Colonic mucosa (tissue), 4 donors: ENCODE data around the gene PRPF40A. TPM values are rescaled to one million over a fixed set of nuclear protein-coding genes. Genes with fewer than 3 reads are reported as not detected.
A peak's percentile ranks its signal among the peaks of the same experiment; 100 is the strongest.

Experiments
- DNase-seq: peaks from one replicate; pipeline ENCODE4 v3.0.0-alpha.2; 2020
- H3K27ac ChIP-seq: fragments of 200-600 bp; one replicate; pipeline ENCODE4 v1.8.0; 2021
- H3K27me3 ChIP-seq: fragments of 200-600 bp; one replicate; pipeline ENCODE4 v1.8.0; 2021
- H3K36me3 ChIP-seq: fragments of 200-600 bp; one replicate; pipeline ENCODE4 v1.8.0; 2021
- H3K4me1 ChIP-seq: fragments of 200-600 bp; one replicate; pipeline ENCODE4 v1.8.0; 2021; ENCODE audit warnings: mild to moderate bottlenecking
- H3K4me3 ChIP-seq: fragments of 200-600 bp; one replicate; pipeline ENCODE4 v1.8.0; 2021
- H3K9ac ChIP-seq, 2 donors: one replicate each; pipeline ENCODE4 v1.7.0; 2013; ENCODE audit warnings: control low read depth in 2 of 2, low read depth in 2 of 2, low read length in 2 of 2
- H3K9me3 ChIP-seq: fragments of 200-600 bp; one replicate; pipeline ENCODE4 v1.8.0; 2021
- CTCF ChIP-seq: fragments of 200-600 bp; IDR thresholded peaks from one replicate; pipeline ENCODE4 v1.8.0; 2022; ENCODE audit warnings: antibody characterized with exemption, mild to moderate bottlenecking
- intact Hi-C: fragments of 100-400 bp; cut with DNase I; formaldehyde crosslinking; loops from one replicate; pipeline ENCODE4 v1.14.1; 2022
- total RNA-seq, 2 donors: library from RNA; stranded (reverse); fragmentation: NEBNext Ultra II Directional in 1 of 2; extraction: Animal tissue kit (Norgen Biotek cat#: 25700) in 1 of 2; gene quantifications; one replicate each; pipeline ENCODE4 v1.2.1, GENCODE V29; 2021
- donor health status: healthy.
- donor health status: DM: no; HTN: no; CAD: no.
- donor health status: DM: no; HTN: no; CAD: no.

The PRPF40A gene
- total RNA-seq, 2 donors from 2014 or later, result 103 to 115 TPM

- no peak overlapping the region for H3K9ac ChIP-seq
- H3K4me3 ChIP-seq, result no peak overlapping the region
- H3K27me3 ChIP-seq, result no peaks in the 10 kb centered on the region
- no peaks in the 10 kb centered on the region for H3K36me3 ChIP-seq
- DNase-seq, result no peak
- TF ChIP-seq CTCF, result no peak
- no peak overlapping the region for H3K27ac ChIP-seq
- intact Hi-C loops, result no loop called here
- H3K4me1 ChIP-seq, result peaks cover 5% of the 10 kb centered on the region
- no peaks in the 10 kb centered on the region for H3K9me3 ChIP-seq
Observed at GRCh38 chr2:152720794-152721193, 3.5 kb upstream of the PRPF40A start.

GRCh38 chr2:152718909-152719645 is 1.8 kb upstream of the PRPF40A start:
- Histone ChIP-seq H3K4me1 (peaks cover 5% of the 10 kb centered on the region), H3K4me3 (peak overlapping the region; percentile 93), H3K27me3 (no peaks in the 10 kb centered on the region), H3K9ac (peak overlapping the region; percentile 62 to 85), H3K27ac (peak overlapping the region; percentile 95), H3K36me3 (no peaks in the 10 kb centered on the region), H3K9me3 (no peaks in the 10 kb centered on the region)
- intact Hi-C loops, result loop anchor here (10.0 kb wide), 1 partner anchor 544 kb away; the partner anchor contains the start of gene STAM2
- peak; percentile 84 for DNase-seq
- no peak for TF ChIP-seq CTCF

GRCh38 chr2:152718076-152718908 is 1.0 kb upstream of the PRPF40A start, which contains the start of gene ARL6IP6:
TSS of gene ARL6IP6 (plus strand) at chr2:152718620. CDS start at chr2:152718625, 5 bp downstream.
- H3K9ac ChIP-seq, result peak within 1 kb of the TSS; percentile 62 to 85
- intact Hi-C loops, result loop anchor here (10.0 kb wide), 1 partner anchor 543 kb away; the partner anchor contains the start of gene STAM2
- peaks cover 5% of the 10 kb centered on the region for H3K4me1 ChIP-seq
- no peaks in the 10 kb centered on the region for H3K36me3 ChIP-seq
- H3K9me3 ChIP-seq, result no peaks in the 10 kb centered on the region
- H3K27me3 ChIP-seq, result no peaks in the 10 kb centered on the region
- no peak for TF ChIP-seq CTCF
- peak within 1 kb of the TSS; percentile 93 for H3K4me3 ChIP-seq
- peak within 1 kb of the TSS; percentile 95 for H3K27ac ChIP-seq
- DNase-seq, result peak; percentile 95

GRCh38 chr2:152716805-152717227 is 445 bp downstream of the PRPF40A start:
- Histone ChIP-seq H3K4me3 (peak overlapping the region; percentile 93), H3K27me3 (no peaks in the 10 kb centered on the region), H3K9me3 (no peaks in the 10 kb centered on the region), H3K36me3 (no peaks in the 10 kb centered on the region), H3K27ac (peak overlapping the region; percentile 95), H3K9ac (peak overlapping the region; percentile 82 to 85), H3K4me1 (peaks cover 5% of the 10 kb centered on the region)
- peak; percentile 43 for DNase-seq
- no peak for TF ChIP-seq CTCF
- intact Hi-C loops, result loop anchor here (10.0 kb wide), 1 partner anchor 542 kb away; the partner anchor contains the start of gene STAM2

- Histone ChIP-seq H3K27ac (no peak overlapping the region), H3K4me1 (peaks cover 5% of the 10 kb centered on the region), H3K36me3 (no peaks in the 10 kb centered on the region), H3K9me3 (no peaks in the 10 kb centered on the region), H3K9ac (peak overlapping the region in 1 of 2 donors; percentile 85), H3K27me3 (no peaks in the 10 kb centered on the region), H3K4me3 (peak overlapping the region; percentile 93)
- intact Hi-C loops, result loop anchor here (10.0 kb wide), 1 partner anchor 541 kb away; the partner anchor contains the start of gene STAM2
- TF ChIP-seq CTCF, result peak; percentile 25
- no peak for DNase-seq
Observed at GRCh38 chr2:152715854-152716428, 1.3 kb downstream of the PRPF40A start.
